ENCODE measurements around the gene NCKAP5. TPM values are rescaled to one million over a fixed set of nuclear protein-coding genes. Genes with fewer than 3 reads are reported as not detected.

The NCKAP5 gene
- polyA plus RNA-seq, 2 of the 4 experiments (the other 2 are of a cell fraction): 3.0 to 4.1 TPM

- Histone ChIP-seq H3K9me3 (no peaks in the 10 kb centered on the region), H3K4me2 (peak overlapping the region; percentile 51), H3K27ac (peak overlapping the region in 1 of 2 experiments; percentile 21; a peak in 1 of 6 replicates), H3K4me1 (peaks cover 37% of the 10 kb centered on the region), H3K4me3 (no peak overlapping the region)
- CTCF ChIA-PET: interaction anchor here (0.7 to 2.3 kb wide), 4 partner anchors 12 to 628 kb away, joined by 3 to 6 read pairs (median 4); partner anchors contain the start of gene NCKAP5
- POLR2A ChIA-PET: no interaction called here
- FAIRE-seq (no peak), DNase-seq (ENCODE audit: low read depth in 1 of 2, low spot score in 1 of 2) (no peak), ATAC-seq (peak in 1 of 2 experiments; percentile 75; a peak in 3 of 6 replicates)
- 46% methylated on average over 1 of the region's 1 CpG for whole genome bisulfite sequencing (ENCODE audit: missing lambda C conversion rate)
- TF ChIP-seq PHF8 (IDR thresholded peaks at IDR 0.05; ENCODE audit: borderline replicate concordance, low read depth) (no peak), ZNF302 (CRISPR knock-in tag; IDR thresholded peaks at IDR 0.05) (no peak), HES2 (IDR thresholded peaks at IDR 0.05) (no peak), CBX2 (IDR thresholded peaks at IDR 0.05; ENCODE audit: borderline replicate concordance, low read depth) (no peak), FOSB (CRISPR knock-in tag; IDR thresholded peaks at IDR 0.05) (no peak), CTCF (IDR thresholded peaks at IDR 0.05) (no peak), RNF2 (IDR thresholded peaks at IDR 0.05; ENCODE audit: borderline replicate concordance, low read depth) (no peak), BHLHE40 (IDR thresholded peaks at IDR 0.05; ENCODE audit: low read depth, low read length) (no peak), RARB (CRISPR knock-in tag; IDR thresholded peaks at IDR 0.05) (no peak), RAD21 (conservative IDR thresholded peaks at IDR 0.05 in 1 of 2, IDR thresholded peaks at IDR 0.05 in 1 of 2) (no peak), JUN (IDR thresholded peaks at IDR 0.05) (no peak), CBX8 (IDR thresholded peaks at IDR 0.05) (no peak), USF2 (IDR thresholded peaks at IDR 0.05) (no peak), HEYL (CRISPR knock-in tag; IDR thresholded peaks at IDR 0.05) (no peak), TP53 (CRISPR knock-in tag; IDR thresholded peaks at IDR 0.05) (no peak), REST (IDR thresholded peaks at IDR 0.05) (no peak), HMGXB4 (CRISPR knock-in tag; IDR thresholded peaks at IDR 0.05; ENCODE audit: borderline replicate concordance) (no peak), CEBPB (IDR thresholded peaks at IDR 0.05) (no peak), SMC3 (IDR thresholded peaks at IDR 0.05) (no peak), FOSL2 (IDR thresholded peaks at IDR 0.05) (no peak), FOSL2 (CRISPR knock-in tag; IDR thresholded peaks at IDR 0.05) (no peak)
Observed at GRCh38 chr2:133579274-133579673, 11.0 kb upstream of the NCKAP5 start.

Measured in A549 (cell line).